Measurements from ENCODE around the gene EVA1A. TPM values are rescaled to one million over a fixed set of nuclear protein-coding genes. Genes with fewer than 3 reads are reported as not detected.

Gene EVA1A, protein sequence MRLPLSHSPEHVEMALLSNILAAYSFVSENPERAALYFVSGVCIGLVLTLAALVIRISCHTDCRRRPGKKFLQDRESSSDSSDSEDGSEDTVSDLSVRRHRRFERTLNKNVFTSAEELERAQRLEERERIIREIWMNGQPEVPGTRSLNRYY
- total RNA-seq, result 9.7 TPM

DNA sequence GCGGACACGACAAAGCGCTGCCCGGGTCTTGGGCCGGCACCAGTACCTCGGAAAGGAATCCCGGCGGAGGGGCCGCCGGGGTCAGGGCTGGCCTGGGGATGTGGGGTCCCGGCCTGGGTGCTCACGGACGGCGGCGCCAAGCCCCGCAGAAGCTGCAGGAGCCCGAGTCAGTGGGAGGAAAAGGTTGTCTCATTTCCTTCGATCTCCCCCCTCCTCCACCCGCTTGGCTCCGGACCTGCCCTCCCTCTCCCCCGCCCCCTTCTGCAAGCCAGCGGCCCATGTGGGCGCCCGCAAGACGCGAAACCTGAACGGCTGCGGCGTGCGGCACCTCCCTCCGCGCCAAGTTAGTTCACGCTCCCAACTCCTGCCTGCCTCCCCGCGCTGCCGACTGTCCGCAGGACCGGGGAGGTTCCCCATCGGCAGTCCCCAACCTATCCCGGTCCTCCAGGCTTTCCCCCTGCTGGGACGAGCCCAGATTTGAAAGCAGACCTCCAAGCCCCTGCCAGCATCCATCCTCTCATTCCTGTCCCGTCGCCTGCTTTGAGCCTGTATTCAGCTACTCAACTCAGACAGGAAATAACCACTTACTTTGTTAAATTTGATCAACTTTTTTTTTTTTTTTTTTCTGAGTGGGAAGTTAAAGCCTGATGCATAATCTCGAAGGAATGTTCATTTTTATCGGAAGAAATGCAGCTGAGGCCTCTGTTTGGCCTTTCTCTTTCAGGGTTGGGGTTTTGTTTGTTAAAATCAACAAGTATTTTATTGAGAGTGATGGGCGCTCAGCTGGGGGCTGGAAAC lies at the start of gene EVA1A:
Gene EVA1A, minus strand, starts transcription at position 172 of the 798 bp plus-strand sequence. CDS start 42,799 bp downstream, outside the sequence.
- DNase-seq, result peak; percentile 66

DNA sequence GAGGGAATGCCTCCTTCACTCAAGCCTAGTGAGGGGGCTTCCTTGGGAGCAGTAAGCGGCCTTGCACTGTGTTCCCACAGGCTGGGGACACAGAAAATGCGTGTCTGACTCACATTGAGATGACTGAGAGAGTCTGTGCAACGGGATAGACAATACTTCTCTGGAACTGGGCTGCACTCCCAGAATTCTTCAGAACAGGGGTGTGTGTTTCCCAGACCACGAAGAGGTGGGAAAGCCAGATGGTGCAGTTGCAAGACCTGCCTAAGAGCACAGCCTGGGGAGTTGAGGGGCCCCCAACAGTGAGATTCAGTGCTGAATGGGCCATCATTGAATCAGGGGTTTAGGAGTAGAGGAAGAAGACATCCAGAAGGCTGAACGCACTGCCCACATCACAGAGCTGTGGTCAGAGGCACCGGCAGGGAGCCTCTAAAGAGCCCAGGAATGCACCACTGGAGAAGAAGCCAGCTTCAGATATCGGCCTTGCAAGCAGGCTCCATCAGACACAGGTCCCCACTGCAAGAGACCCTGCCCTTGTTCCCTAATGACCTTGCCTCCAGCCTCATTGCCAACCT lies 49.3 kb upstream of the EVA1A start:
- DNase-seq, result no peak

DNA sequence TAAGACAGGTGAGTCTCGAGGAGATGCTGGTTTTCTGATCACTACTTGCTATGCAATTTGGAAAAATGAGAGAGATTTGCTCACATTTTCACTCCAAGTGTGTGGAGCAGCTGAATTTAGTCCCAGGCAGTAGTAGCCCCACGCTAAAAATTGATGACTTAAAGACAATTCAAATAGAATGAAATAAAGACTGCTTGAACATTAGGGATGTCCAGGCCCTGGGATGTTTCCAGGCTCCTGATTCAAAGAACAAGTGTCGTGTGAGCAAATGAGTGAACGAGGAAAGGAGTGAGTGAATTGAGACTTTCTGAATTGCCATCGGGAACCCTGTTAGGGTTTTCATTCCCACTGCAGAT lies 48.6 kb upstream of the EVA1A start:
- no peak for DNase-seq

DNA sequence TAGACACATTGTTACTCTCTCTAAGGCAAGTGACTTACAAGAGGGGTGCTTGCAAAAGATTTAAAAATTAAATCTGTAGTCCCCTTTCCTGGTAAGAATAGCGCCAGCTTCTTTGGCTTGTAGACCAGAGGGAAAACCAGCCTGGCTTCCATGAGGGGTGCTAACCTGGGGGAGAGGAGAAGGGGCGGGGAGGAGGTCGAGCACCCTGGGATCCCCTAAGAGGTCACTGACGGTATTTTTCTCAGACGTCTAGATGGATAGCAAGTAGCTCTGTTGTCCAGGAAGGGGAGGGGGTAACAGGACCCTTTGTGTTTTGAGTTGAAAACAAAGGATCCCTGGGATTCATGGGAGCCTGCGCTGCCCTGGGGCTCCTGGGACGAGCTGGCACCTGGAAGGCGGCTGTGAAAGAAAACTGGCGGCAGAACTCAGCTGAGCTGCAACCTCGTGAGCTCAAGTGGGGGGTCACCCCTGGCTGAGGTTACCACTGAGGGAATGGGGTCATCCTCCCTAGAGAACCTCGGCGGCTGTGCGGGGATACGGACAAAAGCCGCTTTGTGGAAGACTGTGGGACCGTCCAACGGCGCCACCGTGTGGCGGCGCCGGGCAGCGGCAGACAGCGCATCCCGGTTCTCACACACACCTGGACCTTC lies 48.1 kb upstream of the EVA1A start:
- peak; percentile 70 for DNase-seq

DNA sequence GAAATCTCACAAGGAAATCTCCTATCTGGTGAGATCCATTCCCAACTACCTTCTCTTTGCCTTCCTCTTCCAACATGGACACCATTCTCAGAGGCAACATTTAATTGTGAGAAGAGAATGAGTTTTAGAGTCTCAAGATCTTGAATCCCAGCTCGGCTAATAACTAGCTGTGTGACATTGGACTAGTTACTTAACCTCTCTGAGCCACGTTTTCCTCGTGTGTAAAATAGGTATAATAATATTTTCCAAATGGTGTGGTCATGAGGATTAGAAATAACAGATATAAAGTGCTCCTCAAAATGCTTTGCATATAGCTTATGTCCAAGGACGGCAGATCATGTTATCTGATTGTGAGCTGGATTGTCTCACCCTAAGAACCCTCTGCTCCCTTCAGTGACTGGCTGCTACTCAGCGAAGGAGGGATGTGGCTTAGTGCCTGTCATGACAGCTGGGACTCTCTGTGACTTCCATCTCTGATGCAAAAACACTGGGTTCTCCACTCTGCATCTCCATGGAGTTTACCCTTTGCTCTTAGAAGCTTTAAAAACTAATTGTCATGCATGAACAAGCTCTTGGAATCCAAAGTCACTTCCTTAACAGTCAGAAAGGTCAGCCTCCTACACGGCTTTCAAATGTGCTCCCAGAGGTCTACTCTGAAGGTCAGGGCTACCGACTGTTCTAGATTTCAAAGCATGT lies 47.4 kb upstream of the EVA1A start:
- no peak for DNase-seq

DNA sequence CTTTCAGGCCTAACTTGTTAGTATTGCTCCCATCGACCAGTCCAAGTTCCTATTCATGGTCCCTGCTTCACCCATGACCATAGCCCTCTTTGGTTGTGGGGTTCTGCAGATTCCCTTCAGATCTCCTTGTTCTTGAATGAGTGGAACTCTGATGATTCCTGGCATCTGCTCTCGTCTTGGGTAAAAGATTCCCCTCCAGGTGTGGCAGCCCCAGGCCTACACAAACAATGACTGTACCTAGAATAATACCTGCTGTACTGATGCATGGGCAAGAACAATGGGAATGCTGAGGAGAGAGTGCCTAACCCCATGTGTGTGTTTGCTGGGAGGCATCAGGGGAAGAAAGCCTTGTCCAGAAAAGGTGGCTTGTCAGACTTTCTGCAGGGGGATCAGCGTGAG lies 46.7 kb upstream of the EVA1A start:
- no peak for DNase-seq

DNA sequence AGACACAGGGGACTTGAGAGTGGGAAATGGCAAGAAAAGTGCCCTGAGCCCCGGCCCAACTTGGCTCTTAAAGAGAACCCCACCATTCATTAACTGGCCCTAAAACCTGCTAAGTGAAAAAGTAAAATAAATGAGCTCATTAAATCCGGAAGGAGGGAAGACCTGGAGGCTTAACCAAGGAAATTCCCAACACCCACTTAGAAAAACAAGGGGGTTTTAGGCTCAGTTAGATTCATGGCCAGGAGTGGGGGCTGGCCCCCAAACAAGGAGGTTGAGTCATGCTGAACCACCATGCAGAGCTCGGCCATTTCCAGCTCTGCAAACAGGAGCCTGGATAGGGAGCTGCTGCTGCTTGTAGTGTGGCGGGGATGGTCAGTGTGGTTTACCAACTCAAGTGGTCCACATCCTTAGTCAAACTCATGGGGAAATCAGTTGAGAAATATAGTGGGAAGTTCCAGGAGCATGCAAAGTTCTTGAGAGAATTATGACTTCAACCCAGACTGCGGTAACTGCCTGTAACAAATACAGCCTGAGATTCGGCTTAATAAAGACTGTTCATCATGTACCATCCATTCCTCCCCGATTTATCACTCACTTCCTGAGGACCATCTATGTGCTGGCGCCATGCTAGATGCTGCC lies 46.1 kb upstream of the EVA1A start:
- DNase-seq, result no peak

DNA sequence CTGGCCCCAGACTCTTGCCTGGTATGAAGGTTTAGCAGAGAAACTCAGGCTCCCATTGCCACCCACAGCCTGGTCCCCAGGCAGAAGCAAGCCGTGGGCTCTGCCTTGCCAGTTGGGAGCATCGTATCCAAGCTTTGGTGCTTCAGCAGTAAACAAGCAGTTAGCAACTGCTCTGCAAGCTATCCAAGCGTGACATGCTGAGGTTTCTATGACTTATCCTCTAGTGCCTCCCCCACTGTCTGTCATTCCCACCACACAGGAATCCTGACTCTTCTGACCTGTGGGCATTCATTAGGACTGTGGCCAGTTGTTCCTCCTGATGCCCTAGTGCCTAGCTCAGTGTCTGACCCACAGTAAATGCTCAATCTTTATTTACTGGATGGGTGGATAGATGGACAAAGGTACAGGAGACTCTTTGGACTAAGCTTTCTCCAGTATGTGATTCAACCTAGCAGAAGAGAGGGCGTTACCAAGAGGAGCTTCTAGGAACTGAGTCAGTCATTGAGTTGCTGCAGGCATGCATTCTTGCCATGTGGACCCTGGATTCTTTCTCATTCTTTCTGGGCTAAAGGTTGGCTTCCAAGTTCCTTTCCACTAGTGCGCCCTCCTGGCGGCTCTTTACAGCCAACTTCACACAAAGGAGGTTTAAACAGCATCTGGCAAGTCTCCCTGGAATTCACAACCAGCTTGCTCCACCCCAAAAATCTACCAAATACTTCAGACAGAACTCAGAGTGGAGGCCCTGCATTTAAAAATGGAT lies 45.2 kb upstream of the EVA1A start:
- DNase-seq, result no peak

DNA sequence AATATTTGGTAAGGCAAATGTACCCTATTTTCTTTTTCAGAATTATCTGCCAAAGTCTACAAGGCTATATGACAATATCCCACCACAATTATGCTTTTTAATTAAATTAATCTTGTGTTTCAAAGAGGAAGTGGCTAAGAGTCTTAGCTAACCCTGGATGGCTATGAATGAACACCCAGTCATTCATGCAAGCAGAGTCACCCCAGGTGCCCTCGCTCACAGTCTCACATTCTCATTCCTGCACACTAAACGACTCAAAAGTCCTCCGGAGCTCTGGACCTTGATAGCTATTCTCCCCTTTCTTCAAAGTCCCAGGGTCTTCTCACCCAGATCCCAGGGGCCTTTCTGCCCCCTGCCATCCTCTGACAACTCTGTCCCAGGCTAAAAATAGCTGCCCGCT lies 43.7 kb upstream of the EVA1A start:
- no peak for DNase-seq

DNA sequence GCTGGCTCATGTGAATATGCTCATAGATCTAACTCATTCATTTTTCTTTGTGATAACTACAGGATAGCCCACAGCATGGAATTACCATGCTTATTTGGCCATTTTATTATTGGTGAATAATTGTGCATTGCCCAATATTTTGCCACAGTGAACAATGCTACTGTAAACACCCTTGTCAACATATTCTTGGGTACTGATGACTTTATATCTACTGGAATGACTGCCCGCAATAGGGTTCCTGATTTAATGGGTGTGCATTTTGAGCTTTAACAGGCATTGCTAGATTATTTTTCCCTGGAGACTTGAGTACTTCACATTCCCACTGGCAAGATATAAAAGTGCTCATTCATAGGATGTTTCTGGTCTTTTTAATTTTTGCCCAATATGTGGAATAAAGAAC lies 42.7 kb upstream of the EVA1A start:
- no peak for DNase-seq

DNA sequence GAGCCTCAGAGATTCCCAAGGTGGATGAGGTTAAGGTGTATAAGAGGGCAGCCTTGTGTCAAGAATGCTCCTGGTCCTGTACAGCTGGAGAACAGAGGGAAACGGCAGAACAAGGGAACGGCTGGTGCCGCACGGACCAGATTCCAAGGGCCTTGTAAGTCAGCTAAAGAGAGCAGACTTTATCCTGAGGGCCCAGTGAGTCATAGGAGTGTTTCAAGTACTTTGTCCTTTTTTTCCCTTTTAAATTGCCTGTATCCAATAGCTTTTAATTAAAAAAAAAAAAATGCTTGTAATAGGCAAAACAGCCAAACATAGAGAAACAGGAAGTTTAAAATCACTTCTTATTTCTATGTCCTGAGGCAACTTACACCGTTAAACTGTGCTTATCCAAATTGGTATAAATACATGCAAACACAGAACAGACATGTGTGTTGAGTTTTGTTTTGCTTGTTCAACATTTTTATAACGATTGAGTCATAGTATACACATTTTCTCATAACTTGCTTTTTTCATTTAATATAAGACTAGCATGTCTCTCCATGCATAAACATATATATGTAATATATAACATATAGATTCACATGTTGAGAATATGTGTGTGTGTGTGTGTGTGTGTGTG lies 42.1 kb upstream of the EVA1A start:
- no peak for DNase-seq

DNA sequence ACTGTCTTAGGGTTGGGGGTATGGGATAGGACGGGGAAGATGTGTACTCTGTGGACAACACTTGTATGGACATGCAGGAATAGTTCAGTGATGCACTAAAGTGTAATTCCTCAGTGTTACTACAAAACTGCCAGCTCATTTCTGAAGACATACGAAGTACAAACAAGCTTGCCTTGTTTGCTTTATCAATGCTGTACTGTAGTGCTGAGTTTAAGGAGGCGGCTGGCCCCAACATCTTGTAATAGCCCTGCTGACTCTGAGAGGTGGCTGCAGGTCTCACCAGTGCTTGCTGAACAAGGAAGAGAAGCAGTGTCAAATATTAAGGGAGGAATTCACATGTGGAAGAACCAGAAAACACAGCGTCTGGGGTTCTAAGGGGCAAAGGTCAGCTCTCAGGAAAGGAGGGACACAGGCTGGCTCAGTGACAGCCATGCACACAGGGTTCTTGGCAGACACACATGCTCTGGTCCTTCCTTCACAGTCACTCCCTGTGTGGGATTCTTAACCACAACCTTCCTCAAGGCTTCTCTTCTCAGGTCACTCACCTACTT lies 39.8 kb upstream of the EVA1A start:
- DNase-seq, result no peak

DNA sequence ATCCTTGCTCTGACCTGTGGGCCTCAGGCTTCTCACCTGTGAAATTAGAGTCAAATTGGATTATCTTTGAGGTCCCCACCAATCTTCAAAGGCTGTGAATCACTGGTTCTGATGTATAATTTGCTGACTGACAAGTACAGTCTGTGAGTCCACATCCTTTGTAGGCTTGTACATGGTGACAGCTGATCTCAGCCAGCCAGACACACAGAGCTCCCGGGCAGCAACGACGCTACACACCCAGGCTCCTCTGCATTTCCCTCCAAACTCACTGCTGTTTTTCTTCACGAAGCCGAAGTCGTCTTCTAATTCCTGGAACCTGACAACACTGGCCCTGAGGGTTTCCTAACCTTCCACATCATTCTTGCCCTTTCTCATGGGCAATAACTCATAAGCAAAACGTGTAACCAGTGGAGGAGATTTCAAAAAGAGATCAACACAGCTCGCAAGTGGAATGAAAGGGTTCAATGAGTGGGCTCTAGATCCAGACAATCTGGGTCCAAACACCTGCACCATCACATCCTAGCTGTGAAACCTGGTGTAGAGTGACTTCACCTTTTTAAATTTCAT lies 37.9 kb upstream of the EVA1A start:
- DNase-seq, result no peak

DNA sequence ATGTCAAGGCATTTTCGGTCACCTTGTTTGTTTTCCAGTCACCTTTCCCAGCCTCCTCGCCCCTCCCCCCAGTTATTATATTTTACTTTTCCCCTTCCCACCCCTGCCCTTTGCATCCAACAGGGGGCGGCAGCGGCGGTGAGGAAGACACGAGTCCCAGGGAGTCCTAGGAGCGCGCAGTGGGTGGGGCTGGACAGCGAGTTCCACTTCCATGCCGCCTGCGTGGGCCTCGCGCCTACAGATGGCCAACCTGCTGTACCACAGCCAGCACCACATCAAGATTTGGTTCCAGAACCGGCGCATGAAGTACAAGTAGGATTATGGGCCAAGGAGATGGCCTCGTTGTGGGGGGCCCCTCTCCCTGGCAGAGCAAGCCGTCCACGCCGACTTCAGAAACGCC lies 37.2 kb upstream of the EVA1A start:
- no peak for DNase-seq

DNA sequence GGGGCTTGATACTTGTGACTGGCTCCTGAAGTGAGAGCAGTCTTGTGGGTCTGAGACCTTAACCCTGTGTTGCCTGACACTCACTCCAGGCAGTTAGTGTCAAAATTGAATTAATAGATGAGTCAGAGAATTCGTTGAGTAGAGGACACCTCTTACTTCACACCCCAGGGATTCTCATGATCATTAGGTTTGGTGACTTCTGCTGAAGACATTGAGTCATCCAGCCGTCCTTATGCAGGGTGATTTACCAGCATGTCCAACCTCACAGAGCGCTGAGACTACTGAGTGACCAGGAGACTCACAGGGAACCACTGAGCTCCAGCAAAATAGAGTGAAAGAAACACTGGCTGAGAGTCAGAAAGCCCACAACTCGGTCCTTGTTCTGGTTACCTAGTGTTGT lies 36.0 kb upstream of the EVA1A start:
- DNase-seq, result no peak

DNA sequence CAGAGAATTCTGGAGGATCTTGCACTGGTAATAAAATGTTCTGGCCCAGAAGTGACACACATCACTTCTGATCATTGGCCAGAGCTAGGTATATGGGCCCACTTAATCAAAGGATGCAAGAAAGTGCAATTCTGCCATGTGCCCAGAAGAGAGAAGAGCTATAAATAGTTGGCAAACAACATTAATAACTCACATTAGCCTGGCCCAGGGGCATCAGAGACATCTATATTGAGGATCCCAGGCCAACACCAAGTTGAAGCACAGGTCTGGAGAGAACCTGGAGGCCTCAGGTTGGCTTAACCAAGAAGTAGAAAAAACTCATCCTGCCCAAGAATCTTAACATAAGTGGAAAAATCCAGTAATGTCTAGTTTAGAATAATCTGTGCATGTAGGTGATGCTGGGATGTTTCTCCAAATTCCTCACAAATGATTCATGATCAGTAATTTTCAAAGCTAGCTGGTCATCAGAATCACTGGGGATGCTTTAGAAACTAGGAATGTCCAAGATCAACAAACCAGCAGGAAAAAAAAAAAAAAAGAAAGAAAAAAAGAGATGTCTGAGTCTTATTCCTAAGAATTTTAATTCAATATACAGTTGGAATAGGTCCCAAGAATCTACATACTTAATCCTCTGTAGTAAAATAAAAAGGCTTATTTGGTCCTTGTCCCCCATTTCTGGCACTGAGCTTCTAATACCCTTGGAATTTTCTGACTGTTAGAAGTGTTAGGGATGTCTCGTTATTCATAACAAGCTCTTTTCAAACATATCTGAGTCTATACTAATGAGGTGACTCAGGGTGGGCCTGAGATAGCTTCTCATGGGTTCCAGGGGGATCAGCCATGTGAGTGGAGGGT lies 35.0 kb upstream of the EVA1A start:
- DNase-seq, result no peak

DNA sequence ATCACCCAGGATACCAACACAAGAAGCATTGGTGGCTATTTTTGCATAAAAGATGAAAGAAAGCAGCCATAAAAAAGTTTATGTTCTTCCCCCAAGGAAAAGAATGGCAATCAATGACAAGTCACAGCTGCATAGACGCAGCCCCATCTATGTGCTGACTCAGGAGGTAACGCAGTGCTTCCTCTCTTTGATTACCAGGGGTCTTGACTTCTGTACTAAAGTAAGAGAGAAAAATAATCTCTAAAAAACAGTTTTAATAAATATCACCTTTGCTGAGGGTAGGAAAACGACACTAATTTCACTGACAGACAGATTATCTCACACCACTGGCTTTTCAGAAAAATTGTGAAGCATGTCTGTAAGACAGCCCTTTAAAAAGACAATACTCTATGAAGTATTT lies 33.9 kb upstream of the EVA1A start:
- DNase-seq, result no peak

DNA sequence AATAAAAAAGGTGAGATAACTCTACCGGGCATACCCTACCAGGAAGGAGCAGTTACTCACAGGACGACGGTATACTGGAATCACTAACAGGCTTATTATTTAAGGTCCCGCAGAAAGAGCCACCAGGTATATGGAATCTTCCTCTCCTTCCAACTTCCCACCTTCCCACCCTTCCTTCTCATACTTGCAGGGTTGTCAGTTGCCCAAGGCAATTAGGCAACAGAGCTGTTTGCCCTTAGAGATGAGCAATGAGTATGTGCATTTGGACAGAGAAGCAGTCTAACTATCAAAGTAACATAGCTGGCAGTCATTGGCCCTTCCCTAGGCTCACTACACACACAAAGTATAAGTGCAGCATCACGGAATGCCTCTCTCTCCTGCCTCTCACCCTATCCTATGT lies 32.1 kb upstream of the EVA1A start:
- DNase-seq, result no peak

DNA sequence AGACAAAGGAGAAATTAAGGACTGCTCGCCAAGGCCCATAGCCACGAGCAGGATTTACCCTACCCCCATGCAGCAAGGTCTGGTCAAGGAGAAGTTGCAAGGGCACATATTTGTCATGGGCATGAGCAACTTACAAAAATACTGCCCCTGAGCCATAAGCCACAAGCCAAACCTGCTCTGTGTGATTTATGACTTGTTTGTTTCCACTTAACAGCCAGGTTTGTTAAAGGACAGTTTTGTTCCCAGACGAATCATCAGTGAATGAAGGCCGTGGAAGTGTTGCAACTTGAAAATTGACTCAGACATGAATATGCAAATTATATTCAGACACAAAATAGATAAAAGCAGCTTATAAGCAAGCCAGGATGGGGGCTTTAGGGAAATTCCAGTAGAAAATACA lies 31.3 kb upstream of the EVA1A start:
- no peak for DNase-seq

All from tongue (tissue), 2 donors.